ENCODE data around the gene CDK5RAP3. TPM values are rescaled to one million over a fixed set of nuclear protein-coding genes. Genes with fewer than 3 reads are reported as not detected.
"Not testable (repeated sequence)": the region's sequence is repeated elsewhere in the genome, so short reads cannot be mapped to it uniquely, and the experiment has no call there.

Gene CDK5RAP3
- polyA plus RNA-seq, 1 donor from 2014 or later: 343 TPM

DNA sequence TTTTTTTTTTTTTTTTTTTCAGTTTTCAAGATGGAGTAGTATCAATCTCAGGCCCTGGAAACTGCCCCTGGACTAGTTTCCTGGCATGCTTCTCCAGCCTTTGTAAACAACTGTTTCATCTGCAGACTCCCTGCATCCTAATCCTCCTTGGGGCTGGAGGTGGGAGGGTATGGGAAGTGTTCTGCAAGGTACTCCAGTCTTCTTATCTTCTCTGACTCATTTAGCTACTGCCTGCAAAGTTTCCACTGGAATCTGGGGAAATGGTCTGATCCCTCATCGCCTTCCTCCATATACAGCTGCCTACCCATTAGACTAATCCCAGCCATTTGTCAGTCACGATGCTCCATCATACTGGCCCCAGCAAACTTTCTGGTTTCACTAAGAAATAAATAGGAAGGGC, 45.2 kb downstream of the CDK5RAP3 start:
- Histone ChIP-seq H3F3A (ENCODE audit: insufficient read depth, low read length, poor library complexity, severe bottlenecking) (no peaks in the 10 kb centered on the region), H3K9me2 (ENCODE audit: insufficient read depth, low read length) (no peaks in the 10 kb centered on the region), H3K4me2 (ENCODE audit: low read length) (no peak overlapping the region), H2AFZ (ENCODE audit: low read depth, low read length) (no peak overlapping the region), H3K4me3 (ENCODE audit: low read length) (no peak overlapping the region), H3K36me3 (ENCODE audit: insufficient read depth, low read length) (no peaks in the 10 kb centered on the region), H4K20me1 (ENCODE audit: insufficient read depth) (no peaks in the 10 kb centered on the region), H3K9ac (ENCODE audit: low read length) (no peak overlapping the region), H3K79me2 (replicated peaks; ENCODE audit: insufficient read depth, low read length) (no peaks in the 10 kb centered on the region), H3K27ac (ENCODE audit: low read length) (peak overlapping the region; percentile 96), H3K27me3 (ENCODE audit: insufficient read depth, low read depth, low read length) (no peaks in the 10 kb centered on the region), H3K9me3 (ENCODE audit: low read length) (no peaks in the 10 kb centered on the region)
- TF ChIP-seq SMC3 (conservative IDR thresholded peaks at IDR 0.05; ENCODE audit: poor library complexity) (no peak), REST (IDR thresholded peaks at IDR 0.05; ENCODE audit: borderline replicate concordance) (no peak), RAD21 (conservative IDR thresholded peaks at IDR 0.05) (no peak), EZH2 (IDR thresholded peaks at IDR 0.05; ENCODE audit: borderline replicate concordance, insufficient read depth, low read length, poor library complexity, severe bottlenecking) (no peak), EP300 (conservative IDR thresholded peaks at IDR 0.05; ENCODE audit: poor library complexity, severe bottlenecking) (no peak), MXI1 (conservative IDR thresholded peaks at IDR 0.05; ENCODE audit: poor library complexity, severe bottlenecking) (no peak), TAF1 (IDR thresholded peaks at IDR 0.05; ENCODE audit: low read depth) (no peak), POLR2AphosphoS5 (IDR thresholded peaks at IDR 0.05) (no peak)
- TF ChIP-seq, protein P1, sequence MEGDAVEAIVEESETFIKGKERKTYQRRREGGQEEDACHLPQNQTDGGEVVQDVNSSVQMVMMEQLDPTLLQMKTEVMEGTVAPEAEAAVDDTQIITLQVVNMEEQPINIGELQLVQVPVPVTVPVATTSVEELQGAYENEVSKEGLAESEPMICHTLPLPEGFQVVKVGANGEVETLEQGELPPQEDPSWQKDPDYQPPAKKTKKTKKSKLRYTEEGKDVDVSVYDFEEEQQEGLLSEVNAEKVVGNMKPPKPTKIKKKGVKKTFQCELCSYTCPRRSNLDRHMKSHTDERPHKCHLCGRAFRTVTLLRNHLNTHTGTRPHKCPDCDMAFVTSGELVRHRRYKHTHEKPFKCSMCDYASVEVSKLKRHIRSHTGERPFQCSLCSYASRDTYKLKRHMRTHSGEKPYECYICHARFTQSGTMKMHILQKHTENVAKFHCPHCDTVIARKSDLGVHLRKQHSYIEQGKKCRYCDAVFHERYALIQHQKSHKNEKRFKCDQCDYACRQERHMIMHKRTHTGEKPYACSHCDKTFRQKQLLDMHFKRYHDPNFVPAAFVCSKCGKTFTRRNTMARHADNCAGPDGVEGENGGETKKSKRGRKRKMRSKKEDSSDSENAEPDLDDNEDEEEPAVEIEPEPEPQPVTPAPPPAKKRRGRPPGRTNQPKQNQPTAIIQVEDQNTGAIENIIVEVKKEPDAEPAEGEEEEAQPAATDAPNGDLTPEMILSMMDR (IDR thresholded peaks at IDR 0.05; ENCODE audit: poor library complexity, severe bottlenecking): no peak

GRCh38 chr17:48017817-48018158, 46.9 kb downstream of the CDK5RAP3 start:
- not testable (repeated sequence) for H2AFZ ChIP-seq (ENCODE audit: low read depth, low read length); H3K9me3 ChIP-seq (ENCODE audit: low read length); H3K27ac ChIP-seq (ENCODE audit: low read length); H4K20me1 ChIP-seq (ENCODE audit: insufficient read depth); H3K4me3 ChIP-seq (ENCODE audit: low read length); H3K27me3 ChIP-seq (ENCODE audit: insufficient read depth, low read depth, low read length); H3F3A ChIP-seq (ENCODE audit: insufficient read depth, low read length, poor library complexity, severe bottlenecking); H3K9me2 ChIP-seq (ENCODE audit: insufficient read depth, low read length); H3K79me2 ChIP-seq (replicated peaks; ENCODE audit: insufficient read depth, low read length); H3K36me3 ChIP-seq (ENCODE audit: insufficient read depth, low read length); H3K4me2 ChIP-seq (ENCODE audit: low read length); H3K9ac ChIP-seq (ENCODE audit: low read length)

DNA sequence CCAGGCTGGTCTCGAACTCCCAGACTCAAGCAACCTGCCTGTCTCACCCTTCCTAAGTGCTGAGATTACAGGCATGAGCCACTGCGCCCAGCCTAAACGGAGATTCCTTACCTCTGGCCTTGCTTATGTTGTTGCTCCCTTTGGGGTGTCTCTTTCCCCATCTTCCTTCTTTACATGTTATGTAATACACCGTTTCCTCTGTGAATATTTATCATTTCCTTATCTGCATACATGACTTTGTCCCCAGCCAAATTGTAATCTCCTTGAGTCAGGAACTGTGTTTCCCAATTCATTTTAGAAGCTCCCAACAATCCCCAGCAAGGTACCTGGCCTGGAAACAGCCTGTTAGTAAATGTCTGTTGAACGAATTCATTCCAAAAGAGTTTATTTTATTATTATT, 51.0 kb downstream of the CDK5RAP3 start:
- H4K20me1 ChIP-seq (ENCODE audit: insufficient read depth): no peaks in the 10 kb centered on the region
- no peak overlapping the region for H3K27ac ChIP-seq (ENCODE audit: low read length)
- TF ChIP-seq, protein P1 (IDR thresholded peaks at IDR 0.05; ENCODE audit: poor library complexity, severe bottlenecking): no peak
- TF ChIP-seq REST (IDR thresholded peaks at IDR 0.05; ENCODE audit: borderline replicate concordance): no peak
- no peak for TF ChIP-seq EP300 (conservative IDR thresholded peaks at IDR 0.05; ENCODE audit: poor library complexity, severe bottlenecking)
- TF ChIP-seq RAD21 (conservative IDR thresholded peaks at IDR 0.05): no peak
- no peak for TF ChIP-seq MXI1 (conservative IDR thresholded peaks at IDR 0.05; ENCODE audit: poor library complexity, severe bottlenecking)
- TF ChIP-seq EZH2 (IDR thresholded peaks at IDR 0.05; ENCODE audit: borderline replicate concordance, insufficient read depth, low read length, poor library complexity, severe bottlenecking): no peak
- TF ChIP-seq SMC3 (conservative IDR thresholded peaks at IDR 0.05; ENCODE audit: poor library complexity): no peak
- no peaks in the 10 kb centered on the region for H3K36me3 ChIP-seq (ENCODE audit: insufficient read depth, low read length)
- H3K79me2 ChIP-seq (replicated peaks; ENCODE audit: insufficient read depth, low read length): no peaks in the 10 kb centered on the region
- H3K9me3 ChIP-seq (ENCODE audit: low read length): no peaks in the 10 kb centered on the region
- H3K4me3 ChIP-seq (ENCODE audit: low read length): no peak overlapping the region
- no peaks in the 10 kb centered on the region for H3K9me2 ChIP-seq (ENCODE audit: insufficient read depth, low read length)
- H3K9ac ChIP-seq (ENCODE audit: low read length): no peak overlapping the region
- H3K4me2 ChIP-seq (ENCODE audit: low read length): no peak overlapping the region
- no peak overlapping the region for H2AFZ ChIP-seq (ENCODE audit: low read depth, low read length)
- H3F3A ChIP-seq (ENCODE audit: insufficient read depth, low read length, poor library complexity, severe bottlenecking): no peaks in the 10 kb centered on the region
- H3K27me3 ChIP-seq (ENCODE audit: insufficient read depth, low read depth, low read length): peaks cover 18% of the 10 kb centered on the region
